Left colon (tissue), 2 donors: ENCODE data around the gene SHISAL2B. TPM values are rescaled to one million over a fixed set of nuclear protein-coding genes. Genes with fewer than 3 reads are reported as not detected.

ENCODE experiments used
- total RNA-seq, 2 donors: library from RNA; stranded (reverse); fragmentation: NEBNext Ultra II Directional; extraction: Animal tissue kit (Norgen Biotek cat#: 25700); gene quantifications; one replicate each; pipeline ENCODE4 v1.2.1, GENCODE V29; 2021
- donor health status: DM: no; HTN: no; CAD: no.
- donor health status: DM: yes; HTN: yes; CAD: no.

SHISAL2B gene
- total RNA-seq, 2 donors from 2014 or later = not detected

Other genes starting within 250 kb of the SHISAL2B start
- under 1 TPM; 0.24 to 0.50 TPM for gene RGS7BP, start 184.5 kb upstream of the SHISAL2B start, total RNA-seq
- gene SREK1IP1, start 78.2 kb downstream of the SHISAL2B start, total RNA-seq = 10 to 100 TPM; 13.7 to 25.2 TPM
- 10 to 100 TPM; 13.5 to 14.0 TPM for gene CWC27, start 78.4 kb downstream of the SHISAL2B start, total RNA-seq